ENCODE measurements around the gene KNSTRN.

KNSTRN gene, protein sequence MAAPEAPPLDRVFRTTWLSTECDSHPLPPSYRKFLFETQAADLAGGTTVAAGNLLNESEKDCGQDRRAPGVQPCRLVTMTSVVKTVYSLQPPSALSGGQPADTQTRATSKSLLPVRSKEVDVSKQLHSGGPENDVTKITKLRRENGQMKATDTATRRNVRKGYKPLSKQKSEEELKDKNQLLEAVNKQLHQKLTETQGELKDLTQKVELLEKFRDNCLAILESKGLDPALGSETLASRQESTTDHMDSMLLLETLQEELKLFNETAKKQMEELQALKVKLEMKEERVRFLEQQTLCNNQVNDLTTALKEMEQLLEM

DNA sequence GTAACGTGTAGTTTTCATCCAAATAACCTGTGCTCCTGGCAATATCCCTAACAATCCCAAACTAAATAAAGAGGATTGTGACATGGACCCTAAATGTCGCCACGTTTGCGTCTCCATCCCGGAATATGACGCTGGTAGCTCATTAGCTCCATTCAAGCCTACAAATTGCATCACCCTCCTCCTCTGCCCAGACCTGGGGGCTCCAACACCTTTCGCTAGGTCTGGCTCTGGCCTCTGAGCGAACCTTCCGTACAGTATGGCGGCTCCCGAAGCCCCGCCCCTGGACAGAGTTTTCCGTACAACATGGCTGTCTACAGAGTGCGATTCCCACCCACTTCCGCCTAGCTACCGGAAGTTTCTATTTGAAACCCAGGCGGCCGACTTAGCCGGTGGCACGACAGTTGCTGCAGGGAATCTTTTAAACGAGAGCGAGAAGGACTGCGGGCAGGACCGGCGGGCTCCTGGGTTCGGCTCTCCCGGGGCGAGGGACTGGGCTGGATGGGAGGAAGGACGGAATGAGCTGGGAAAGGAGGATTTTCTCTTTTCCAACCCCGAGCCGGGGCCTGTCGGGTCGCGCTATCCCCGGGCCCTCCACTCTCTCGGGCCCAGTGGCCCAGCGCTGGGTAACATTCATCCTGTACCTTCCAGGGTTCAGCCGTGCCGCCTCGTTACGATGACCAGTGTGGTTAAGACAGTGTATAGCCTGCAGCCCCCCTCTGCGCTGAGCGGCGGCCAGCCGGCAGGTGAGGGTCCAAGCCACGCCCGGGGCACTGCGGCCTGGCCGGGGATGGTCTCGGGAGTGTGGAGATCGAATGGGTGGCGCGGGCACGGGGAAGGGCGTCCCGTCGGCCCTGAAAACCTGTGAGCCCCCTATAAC lies at the start of gene KNSTRN:
Gene KNSTRN (plus strand): TSS at position 142 of the 877 bp plus-strand sequence. CDS start 115 bp downstream, at position 257.
- peak; percentile 89 for DNase-seq

DNA sequence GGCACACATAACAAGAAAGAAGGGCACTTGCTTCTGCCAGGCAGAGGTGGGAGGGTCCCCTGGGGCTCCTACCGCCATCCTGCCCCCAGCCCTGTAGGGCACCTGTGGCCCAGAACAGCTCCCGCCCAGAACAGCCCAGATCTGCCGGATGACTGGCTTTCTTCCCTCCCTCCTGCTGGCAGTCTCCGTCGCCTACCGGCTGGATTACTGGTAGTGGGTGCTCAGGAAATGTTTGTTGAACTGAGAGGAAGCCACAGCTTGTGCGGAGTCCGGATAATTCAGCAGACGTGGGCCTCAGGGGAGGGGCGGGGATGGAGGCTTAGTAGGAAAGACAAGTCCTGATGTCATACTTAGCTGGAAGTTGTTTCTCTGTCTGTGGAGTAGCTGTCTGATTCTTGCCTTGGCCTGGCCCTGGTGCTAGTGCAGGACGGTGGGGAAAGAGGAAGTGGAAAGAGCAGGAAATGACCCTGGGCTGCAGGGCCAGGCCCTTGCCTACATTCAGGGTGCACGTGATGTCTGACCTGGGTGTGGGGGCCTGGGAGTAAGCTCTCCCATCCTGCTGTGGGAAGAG lies 48.5 kb upstream of the KNSTRN start:
- no peak for DNase-seq

DNA sequence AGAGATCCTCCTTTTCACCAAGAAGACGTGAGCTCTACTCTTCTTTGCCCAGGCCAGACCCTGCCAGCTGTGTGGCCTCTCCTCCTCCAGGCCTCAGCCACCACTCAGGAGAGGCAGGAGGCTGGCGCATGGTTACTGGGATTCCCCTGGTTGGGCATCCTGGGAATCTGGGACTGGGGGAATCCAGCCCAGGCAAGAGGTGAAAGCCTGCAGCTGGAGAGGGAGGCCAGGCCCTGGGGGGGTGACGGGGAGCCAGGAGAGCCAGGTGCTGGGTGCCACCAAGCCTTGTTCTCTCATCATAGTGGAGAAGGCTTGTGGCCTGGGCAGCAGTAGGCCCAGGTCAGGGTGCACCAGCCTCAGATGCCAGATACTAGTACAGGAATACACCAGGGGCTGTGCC lies 48.0 kb upstream of the KNSTRN start:
- DNase-seq: no peak

DNA sequence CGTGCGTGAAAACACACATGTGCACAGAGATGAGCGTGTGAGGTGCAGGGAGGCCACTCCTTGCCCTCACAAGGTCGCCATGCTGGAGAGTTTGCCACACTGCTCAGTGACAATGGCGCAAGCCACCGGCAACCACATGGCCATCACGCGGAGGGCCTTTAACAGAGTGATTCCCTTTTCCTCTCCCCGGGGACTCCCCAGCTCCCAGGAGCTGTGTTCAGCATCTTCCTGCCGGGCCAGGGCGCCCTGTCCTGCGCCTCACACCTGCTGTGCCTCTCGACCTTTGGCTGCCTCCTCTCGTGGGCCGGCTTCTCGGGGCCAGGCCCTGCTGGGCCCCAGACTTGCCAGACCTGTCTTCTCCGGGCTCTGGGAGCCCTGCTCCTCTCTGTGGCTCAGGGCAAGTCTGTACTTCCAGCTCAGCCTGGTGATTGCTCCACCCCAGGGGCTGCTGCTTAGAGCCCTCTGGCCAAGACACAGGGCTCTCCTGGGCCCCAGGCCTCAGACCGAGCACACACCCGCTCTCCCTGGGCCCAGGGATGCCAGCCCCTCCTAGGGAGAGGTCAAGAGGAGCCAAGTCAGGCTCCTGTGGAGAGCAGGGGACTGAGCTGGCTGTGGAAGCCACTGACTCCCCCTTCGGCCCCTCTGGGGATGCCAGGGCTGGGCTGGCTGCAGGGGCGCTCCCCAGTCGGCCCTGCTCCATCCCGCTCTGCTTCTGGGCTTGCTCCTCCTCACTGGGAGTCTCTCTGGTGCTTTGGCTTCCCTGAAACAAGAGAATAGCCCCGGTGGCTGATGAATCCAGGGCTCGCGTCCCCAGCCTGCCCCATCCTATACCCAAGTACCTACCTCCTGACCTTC lies 47.4 kb upstream of the KNSTRN start:
- DNase-seq: no peak

DNA sequence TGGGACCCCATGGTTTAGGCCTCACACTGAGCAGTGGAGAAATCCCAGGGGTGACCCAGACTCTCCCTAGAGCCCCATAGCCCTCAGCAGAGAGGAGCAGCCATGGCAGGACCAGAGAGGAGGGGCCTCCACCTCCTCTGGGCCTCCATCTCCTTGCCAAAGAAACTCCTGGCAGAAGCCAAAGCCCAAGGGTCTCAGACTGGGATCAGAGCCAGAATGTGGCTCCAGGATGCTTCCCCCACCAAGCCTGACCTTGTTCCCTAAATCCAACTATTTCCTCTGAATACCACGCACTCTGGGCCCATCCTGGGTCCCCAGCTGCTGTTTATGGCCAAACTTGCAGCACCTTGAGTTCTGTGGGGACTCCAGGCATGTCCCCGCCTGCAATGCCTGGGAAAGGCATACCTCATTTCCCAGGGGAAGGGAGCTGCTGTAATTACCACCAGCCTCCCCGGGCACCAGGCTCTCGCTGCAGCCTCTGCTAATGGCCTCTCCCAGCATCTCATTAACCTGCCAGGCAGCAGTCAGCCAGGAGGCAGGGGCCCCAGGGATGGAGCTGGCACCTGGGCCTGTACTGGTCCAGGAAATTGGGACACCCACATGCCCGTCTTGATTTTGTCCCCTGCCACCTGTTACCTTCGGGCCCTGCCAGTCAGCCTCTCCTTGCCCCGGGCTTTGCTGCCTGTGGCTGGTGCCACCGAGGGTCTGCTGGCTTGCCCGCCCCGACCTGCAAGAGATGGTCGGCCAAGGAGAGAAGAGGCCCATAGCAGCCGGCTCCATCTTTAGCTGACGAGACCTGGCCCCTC lies 46.4 kb upstream of the KNSTRN start:
- no peak for DNase-seq

DNA sequence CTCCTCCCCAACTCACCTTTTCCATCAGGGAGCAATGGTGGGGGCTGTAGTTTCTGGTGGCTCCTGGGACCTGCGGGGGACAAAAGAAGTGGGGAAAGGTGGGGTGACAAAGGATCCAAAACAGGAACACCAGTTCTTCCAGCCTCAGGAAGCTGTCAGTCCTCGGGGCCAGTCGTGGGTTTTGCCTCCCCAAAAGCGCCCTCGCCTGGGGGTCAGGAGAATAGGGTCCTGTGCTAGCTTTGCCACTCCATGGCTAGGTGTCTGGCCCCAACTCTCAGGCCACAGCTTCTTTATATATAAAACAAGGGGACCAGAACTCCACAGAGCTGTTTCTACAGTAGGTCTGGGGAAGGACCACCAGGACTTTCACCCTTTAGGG lies 45.8 kb upstream of the KNSTRN start:
- no peak for DNase-seq

DNA sequence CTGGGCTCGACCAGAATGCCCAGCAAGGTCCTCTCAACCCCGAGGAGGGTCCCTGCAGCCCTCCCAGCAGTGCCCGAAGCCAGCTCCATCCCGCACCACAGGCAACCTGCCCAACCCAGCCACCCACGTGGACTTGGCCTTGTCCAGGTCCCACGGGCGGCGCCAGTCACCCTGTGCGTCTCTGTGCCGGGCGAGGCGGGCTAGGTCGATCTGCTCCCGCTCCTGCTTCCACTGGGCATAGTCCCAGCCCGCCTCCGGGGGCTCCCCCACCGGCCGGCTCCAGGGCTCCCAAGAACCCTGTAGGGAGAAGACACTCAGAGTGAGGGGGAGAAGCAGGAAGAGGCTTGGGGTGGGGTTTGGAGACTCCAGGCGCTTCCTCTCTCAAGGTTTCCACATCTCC lies 44.9 kb upstream of the KNSTRN start:
- no peak for DNase-seq

DNA sequence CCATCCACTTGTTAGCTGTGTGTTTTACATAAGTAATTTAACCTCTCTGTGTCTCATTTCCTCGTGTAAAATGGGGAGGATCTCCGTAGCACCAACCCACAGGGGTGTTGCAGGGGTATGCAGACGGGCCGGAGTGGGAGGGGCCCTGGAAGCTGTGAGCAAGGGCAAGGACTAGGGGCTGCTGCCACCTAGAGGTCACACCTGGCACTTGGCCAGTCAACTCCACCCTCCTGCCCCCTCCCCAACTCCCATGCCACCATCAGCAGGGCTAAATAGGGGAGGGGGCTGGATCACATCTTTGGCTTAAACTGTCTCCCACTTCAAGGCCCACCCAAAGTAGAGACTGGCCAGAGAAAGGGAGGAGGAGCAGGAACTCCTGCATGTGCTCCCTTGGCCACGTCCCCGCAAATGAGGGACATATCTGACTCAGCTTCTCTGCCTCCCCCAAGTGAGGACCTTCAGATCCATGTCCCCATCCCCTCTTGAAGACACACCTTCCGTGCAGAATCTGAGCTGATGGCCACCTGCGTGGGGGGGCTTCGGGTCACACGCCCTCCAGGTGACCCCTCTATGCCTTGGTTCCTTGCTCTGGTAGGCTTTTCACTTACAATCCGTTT lies 44.4 kb upstream of the KNSTRN start:
- DNase-seq: peak; percentile 38

DNA sequence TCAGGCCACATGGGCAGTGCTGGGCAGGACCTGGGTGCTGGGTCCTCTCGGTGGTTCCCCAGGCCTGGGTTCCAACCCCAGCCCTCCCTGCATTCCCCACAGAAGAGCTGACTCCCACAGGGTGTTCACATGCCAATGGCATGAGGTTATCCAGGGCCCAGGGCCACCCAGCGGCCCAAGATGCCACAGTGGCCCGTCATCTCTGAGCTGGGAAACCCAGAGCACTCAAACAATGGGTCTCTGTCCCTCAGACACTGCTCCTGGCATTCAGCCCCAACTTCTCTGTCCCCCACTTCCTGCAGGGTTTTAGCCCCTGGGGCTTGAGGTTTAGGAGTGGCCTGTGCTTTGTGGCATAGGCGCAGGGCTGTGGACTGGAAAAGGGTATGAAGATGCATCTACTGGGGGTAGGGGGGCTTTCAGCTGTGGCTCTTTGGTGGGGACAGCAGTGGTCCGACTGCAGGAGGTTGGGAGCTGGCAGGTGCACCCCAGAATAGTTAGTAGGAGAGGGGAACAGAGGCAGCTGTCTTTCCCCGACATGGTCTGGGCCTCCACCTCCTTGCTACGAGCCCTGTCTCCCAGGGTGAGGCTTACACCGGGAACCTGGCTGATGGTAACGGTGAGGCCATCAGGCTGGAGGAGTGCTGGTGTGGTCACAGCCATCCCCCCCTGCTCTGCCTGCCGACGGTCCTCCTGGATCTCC lies 43.5 kb upstream of the KNSTRN start:
- no peak for DNase-seq

DNA sequence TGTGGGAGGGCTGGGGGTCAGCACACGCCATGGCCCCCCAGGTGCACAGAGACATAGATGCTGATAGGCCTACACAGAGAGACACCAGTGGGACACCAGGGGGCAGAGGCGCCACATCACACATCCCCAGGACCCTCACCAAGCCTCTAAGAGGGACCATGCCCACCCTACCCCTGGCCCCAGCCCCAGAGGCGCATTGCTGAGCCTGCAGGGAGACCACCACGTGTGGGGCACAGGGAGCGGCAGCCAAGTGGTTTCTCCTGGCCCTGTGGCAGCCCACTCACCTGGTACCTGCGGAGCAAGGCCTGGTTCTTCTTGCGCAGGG lies 42.9 kb upstream of the KNSTRN start:
- no peak for DNase-seq

DNA sequence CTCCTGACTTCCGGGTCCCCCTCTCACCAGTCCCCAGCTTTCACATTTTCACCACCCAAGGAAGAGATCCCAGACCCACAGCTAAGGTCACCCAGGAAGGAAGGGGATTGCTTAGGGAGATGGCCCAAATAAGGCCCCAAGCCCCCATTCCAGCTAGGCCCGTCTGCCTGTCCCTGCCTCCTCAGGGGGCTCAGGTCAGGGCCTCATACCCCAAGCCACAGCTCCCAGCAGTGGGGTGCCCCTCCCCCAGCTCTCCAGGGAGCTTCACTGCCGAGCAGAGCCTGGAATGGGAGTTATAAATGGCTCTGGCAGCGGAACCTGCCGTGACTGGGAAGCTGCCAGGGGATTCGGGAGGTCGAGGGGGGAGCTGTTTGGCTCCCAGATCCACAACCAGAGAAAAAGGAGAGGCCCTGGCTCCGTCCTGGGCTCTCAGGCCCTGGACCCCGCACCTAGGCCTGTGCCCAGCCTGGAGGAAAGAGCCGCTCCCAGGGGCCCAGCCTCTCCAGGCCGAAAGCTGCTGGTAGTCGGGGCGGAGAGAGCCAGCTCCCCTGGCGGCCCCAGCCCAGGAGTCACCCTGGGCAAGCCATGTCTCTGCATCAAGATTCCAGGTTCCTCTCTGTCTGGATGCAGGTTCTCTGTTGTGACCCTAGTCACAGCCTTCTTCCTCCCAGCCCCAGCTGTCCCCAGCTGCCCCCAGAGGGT lies 42.3 kb upstream of the KNSTRN start:
- no peak for DNase-seq

DNA sequence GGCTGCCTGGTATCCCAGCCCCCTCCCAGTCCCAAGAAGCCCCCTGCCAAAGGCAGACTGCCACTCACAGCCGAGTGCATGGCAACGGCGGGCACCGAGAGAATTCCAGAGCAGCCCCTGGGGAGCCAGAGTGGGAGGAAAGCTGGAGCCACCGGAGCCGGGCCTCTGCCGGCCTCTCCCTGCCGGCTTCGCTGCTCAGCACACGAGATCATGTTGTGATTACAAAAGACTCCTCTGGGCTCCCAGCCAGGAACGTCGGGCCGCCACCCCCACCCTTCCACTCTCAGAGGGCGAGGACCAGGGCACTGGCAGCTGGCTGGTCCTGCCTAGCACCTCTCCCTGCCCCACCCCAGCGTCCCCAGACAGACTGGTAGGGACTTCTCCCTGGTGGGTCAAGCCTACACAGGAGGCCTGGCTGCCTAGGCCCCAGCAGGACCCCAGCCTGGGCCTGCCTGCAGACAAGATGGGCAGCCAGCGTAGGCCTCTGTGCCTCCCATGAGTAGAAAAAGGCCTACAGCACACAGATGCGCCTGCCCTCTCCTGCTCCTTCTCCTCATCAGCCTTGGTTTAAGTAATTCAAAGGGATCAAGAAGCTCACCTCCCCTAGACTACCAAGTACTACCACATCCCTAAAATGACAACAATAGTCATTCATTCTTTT lies 41.7 kb upstream of the KNSTRN start, which contains the start of gene CCDC9B:
Gene CCDC9B (minus strand): TSS at position 200 of the 661 bp plus-strand sequence. CDS start 120 bp downstream, at position 80.
- peak; percentile 77 for DNase-seq

DNA sequence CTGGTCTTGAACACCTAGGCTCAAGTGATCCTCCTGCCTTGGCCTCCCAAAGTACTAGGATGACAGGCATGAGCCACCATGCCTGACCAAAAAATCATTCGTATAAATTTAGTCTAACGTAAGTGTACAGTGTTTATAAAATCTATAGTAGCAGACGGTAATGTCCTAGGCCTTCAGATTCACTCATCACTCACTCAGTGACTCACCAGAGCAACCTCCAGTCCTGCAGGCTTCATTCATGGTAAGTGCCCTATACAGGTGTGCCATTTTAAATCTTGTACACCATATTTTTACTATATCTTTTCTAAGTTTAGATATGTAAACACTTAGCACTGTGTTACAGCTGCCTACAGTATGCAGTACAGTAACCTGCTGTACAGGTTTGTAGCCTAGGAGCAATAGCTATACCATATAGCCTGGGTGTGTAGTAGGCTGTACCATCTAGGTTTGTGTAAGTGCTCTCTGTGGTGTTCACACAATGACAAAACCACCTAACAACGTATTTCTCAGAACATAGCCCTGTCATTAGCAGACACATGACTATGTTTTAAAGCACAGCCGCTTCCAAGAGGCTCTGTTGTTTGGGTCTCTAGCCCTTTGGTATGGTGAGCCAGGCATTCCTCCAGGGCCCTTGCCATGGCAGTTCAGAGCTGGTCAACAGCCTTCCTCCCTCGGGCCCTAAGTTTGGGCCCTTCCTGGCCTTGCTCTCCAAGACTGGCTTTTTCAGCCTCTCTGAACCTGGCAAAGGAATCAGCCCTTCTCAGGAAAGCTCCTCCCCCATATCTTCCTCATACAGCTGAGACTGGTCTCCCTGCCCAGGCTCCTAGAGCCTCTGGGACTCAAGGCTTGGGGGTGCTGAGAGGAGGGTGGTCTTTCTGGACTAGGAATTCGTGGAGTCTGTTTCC lies 39.9 kb upstream of the KNSTRN start:
- DNase-seq: no peak

DNA sequence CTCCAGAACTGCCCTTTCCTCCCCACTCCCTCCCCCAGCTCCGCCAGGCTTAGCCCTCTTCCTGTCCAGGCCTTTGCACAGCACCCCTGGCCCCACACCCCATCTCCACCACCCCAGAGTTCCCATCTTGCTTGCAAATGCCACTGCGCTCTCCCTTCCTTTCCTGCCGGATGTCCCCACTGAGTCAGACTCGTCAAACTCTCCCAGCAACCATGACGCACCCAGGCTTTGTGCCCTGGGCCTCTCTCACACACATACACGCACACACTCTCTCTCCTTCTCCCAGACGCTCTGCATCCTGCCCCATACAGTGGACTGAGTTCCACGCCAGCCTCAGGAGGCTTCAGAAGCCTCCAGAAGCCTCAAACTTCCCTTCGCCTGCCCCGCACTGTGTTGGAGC lies 39.0 kb upstream of the KNSTRN start:
- no peak for DNase-seq

DNA sequence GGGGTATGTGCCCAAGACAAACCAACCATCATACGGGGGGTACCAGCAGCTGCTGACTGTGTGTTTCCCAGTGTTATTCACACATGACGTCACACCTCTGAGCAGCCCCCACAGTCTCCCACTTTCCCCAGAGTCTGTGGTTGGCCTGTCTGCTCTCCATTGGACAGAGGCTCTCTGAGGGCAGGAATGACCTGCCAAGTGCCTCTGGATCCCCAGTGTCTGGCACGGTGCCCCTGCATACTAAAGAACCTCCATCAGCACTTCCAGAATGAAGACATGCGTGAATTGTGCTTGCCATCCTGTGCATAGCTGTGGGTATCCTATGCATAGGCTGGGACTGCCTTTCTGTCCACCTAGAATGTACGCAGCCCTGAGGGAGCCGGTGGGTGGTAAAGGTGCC lies 38.3 kb upstream of the KNSTRN start:
- no peak for DNase-seq

DNA sequence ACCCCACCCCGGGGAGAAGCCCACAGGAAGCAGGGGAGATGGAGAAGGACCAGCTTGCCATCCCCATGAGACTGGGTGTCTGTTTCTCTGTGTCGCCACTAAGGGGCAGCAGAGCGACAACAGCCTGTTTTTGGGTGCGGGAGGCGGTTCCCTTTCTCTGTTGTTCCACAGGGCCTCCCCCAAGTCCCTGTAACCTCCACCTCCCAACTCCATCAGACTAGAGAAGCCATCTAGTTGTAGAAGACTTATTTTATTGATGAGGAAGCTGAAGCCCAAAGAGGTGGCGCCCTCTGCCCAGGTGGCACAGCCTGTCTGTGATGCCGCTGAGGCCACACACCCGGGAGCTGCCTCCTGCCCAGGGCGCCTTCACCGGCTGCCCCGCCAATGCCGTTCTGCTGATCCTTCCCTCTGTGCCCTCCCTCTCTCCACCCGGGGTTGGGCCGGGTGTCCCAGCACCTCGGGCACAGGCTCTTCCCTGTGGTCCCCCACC lies 37.8 kb upstream of the KNSTRN start:
- peak; percentile 68 for DNase-seq

DNA sequence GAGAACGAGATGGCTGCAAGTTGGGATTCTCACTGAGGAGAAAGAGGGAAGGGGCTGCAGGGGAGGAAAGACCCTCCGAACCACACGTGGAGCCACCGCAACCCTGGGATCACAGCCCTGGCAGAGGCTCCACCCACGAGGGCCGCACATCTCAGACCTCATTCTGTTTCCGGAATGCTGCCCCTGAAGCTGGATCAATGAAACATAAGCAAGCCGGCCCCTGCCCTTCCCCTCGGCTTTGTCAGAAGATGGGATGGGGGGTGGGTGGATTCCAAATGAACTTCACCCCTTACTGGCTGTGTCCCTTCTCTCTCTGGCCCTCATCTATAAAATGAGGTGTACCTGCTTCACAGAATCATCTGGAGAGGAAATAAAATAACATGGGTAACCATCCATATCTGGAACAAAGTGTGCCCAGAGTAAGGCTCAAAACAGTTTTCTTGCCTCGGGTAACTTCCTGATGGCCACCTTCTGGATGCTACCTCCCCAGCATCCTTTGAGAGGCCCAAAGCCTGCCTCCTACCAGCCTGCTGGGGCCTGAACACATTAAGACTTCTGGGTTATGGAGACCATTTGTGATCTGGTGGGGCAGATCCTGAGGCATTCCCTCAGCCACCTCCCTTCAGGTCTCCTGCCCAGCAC lies 37.2 kb upstream of the KNSTRN start:
- no peak for DNase-seq
